Aorta (tissue), 5 donors: Measurements from ENCODE around the gene NOL12. TPM values are rescaled to one million over a fixed set of nuclear protein-coding genes. Genes with fewer than 3 reads are reported as not detected.
A peak's percentile ranks its signal among the peaks of the same experiment; 100 is the strongest.

Experiments used
- ATAC-seq: fragments of 200-7000 bp; cut with Tn5 transposase; one replicate; pipeline ENCODE4 v1.9.1; 2022; ENCODE audit warnings: moderate library complexity; ENCODE audit not compliant: low FRiP score
- DNase-seq, 2 donors: peaks; one replicate each; pipeline ENCODE4 v3.0.0-alpha.2; 2020
- H3K27ac ChIP-seq, 2 donors: one replicate each; pipeline ENCODE4 v1.5.1; 2013; ENCODE audit warnings: low read length in 2 of 2, mild to moderate bottlenecking in 2 of 2, moderate library complexity in 2 of 2, control low read depth in 1 of 2, inconsistent platforms in 1 of 2, low read depth in 1 of 2
- H3K27me3 ChIP-seq, 2 donors: one replicate each; pipeline ENCODE4 v1.6.1; 2013; ENCODE audit warnings: control low read depth in 1 of 2, low read length in 1 of 2, mild to moderate bottlenecking in 1 of 2, moderate library complexity in 1 of 2; ENCODE audit not compliant: insufficient read depth in 2 of 2, control insufficient read depth in 1 of 2
- H3K36me3 ChIP-seq, 2 donors: one replicate each; pipeline ENCODE4 v1.6.1; 2013; ENCODE audit warnings: control low read depth in 1 of 2, low read length in 1 of 2, mild to moderate bottlenecking in 1 of 2; ENCODE audit not compliant: insufficient read depth in 2 of 2, control insufficient read depth in 1 of 2
- H3K4me1 ChIP-seq, 2 donors: one replicate each; pipeline ENCODE4 v1.6.1; 2013; ENCODE audit warnings: low read length in 2 of 2, control low read depth in 1 of 2, mild to moderate bottlenecking in 1 of 2, moderate library complexity in 1 of 2; ENCODE audit not compliant: insufficient read depth in 2 of 2, control insufficient read depth in 1 of 2
- H3K4me3 ChIP-seq, 2 donors: one replicate each; pipeline ENCODE4 v1.5.1; 2013; ENCODE audit warnings: low read length in 2 of 2, control low read depth in 1 of 2, mild to moderate bottlenecking in 1 of 2
- H3K9me3 ChIP-seq: one replicate; pipeline ENCODE4 v1.6.1; 2013; ENCODE audit warnings: mild to moderate bottlenecking, low read length; ENCODE audit not compliant: control insufficient read depth
- WGBS, 2 donors: extraction: QIAGEN DNeasy Blood & Tissue Kit; methylation state at CpG; one replicate each; pipeline ENCODE4 v1.1.7; 2013; 5-methylcytosine and 5-hydroxymethylcytosine counted together
- intact Hi-C, 2 donors: fragments of 100-400 bp; cut with DNase I; formaldehyde crosslinking; loops; one replicate each; pipeline versions ENCODE4 v1.14.2 to v1.15.0; 2022
- polyA plus RNA-seq, 2 donors: library from polyadenylated mRNA; stranded (reverse); fragments of 200-250 nt; gene quantifications; one replicate each; pipeline ENCODE4 v1.2.3, GENCODE V29; 2013
- total RNA-seq, 2 donors: library from RNA; stranded (reverse); fragmentation: NEBNext Ultra II Directional; extraction: Animal tissue kit (Norgen Biotek cat#: 25700); gene quantifications; one replicate each; pipeline ENCODE4 v1.2.1, GENCODE V29; 2021
- donor health status: healthy with polysubstance abuse.
- donor health status: Bipolar disorder and iron deficiency.
- donor health status: DM: no; HTN: no; CAD: no.
- donor health status: DM: no; HTN: no; CAD: no.
- donor health status: DM: yes; HTN: yes; CAD: no.

Gene NOL12
- total and polyA plus RNA-seq, 4 donors = 11.1 to 19.0 (median 14.2) TPM

- no peaks in the 10 kb centered on the region for H3K36me3 ChIP-seq
- H3K27me3 ChIP-seq = no peaks in the 10 kb centered on the region
- intact Hi-C loops = loop anchor here in 1 of 2 donors (2.0 kb wide), 1 partner anchor 59 kb away; no protein-coding TSS in a partner anchor
- H3K4me1 ChIP-seq = no peaks in the 10 kb centered on the region
- WGBS, 2 donors = 53 to 64% methylated on average over 16 of the region's 16 CpGs
- peak overlapping the region in 1 of 2 donors; percentile 13 for H3K27ac ChIP-seq
- DNase-seq (no peak), ATAC-seq (no peak)
- H3K9me3 ChIP-seq = no peaks in the 10 kb centered on the region
- no peak overlapping the region for H3K4me3 ChIP-seq
Measured at GRCh38 chr22:37663521-37664140, 22.5 kb upstream of the NOL12 start.

GRCh38 chr22:37664249-37665101, 21.7 kb upstream of the NOL12 start:
- 70 to 74% methylated on average over 16 of the region's 16 CpGs for WGBS, 2 donors

GRCh38 chr22:37665487-37665886, 20.7 kb upstream of the NOL12 start:
- H3K36me3 ChIP-seq = no peaks in the 10 kb centered on the region
- 93 to 94% methylated on average over 24 of the region's 24 CpGs for WGBS, 2 donors
- ATAC-seq = no peak
- intact Hi-C loops = loop anchor here in 1 of 2 donors (2.0 kb wide), 1 partner anchor 57 kb away; no protein-coding TSS in a partner anchor
- no peak overlapping the region for H3K27ac ChIP-seq
- no peaks in the 10 kb centered on the region for H3K9me3 ChIP-seq
- no peaks in the 10 kb centered on the region for H3K4me1 ChIP-seq
- DNase-seq = no peak
- H3K27me3 ChIP-seq = no peaks in the 10 kb centered on the region
- H3K4me3 ChIP-seq = no peak overlapping the region

More at GRCh38 chr22:37664249-37665101, 21.7 kb upstream of the NOL12 start:
- H3K27me3 ChIP-seq = no peaks in the 10 kb centered on the region
- DNase-seq (no peak), ATAC-seq (no peak)
- H3K36me3 ChIP-seq = no peaks in the 10 kb centered on the region
- no peaks in the 10 kb centered on the region for H3K4me1 ChIP-seq
- intact Hi-C loops = loop anchor here in 1 of 2 donors (2.0 kb wide), 1 partner anchor 58 kb away; no protein-coding TSS in a partner anchor
- H3K4me3 ChIP-seq = no peak overlapping the region
- H3K9me3 ChIP-seq = no peaks in the 10 kb centered on the region
- H3K27ac ChIP-seq = no peak overlapping the region

DNA sequence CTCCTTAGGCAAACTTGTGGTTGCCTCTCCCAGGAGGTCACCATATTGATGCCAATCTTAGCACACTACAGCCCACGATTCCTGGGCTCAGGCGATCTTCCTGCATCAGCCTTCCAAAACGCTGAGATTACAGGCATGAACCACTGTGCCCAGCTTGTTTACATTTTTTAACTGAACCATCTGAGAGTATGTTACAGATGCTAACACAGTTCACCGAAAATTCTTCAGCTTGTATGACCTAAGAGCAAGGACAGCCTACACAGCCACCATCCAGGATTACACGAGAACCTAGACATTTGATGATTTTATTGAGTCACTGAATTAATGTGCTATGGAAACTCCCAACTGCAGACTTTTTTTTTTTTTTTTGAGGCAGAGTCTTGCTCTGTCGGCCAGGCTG, 16.6 kb upstream of the NOL12 start:
- intact Hi-C loops = no loop called here
- no peak overlapping the region for H3K4me3 ChIP-seq
- no peaks in the 10 kb centered on the region for H3K4me1 ChIP-seq
- no peaks in the 10 kb centered on the region for H3K9me3 ChIP-seq
- 72 to 74% methylated on average over 6 of the region's 6 CpGs for WGBS, 2 donors
- DNase-seq (no peak), ATAC-seq (no peak)
- no peak overlapping the region for H3K27ac ChIP-seq
- H3K36me3 ChIP-seq = no peaks in the 10 kb centered on the region
- H3K27me3 ChIP-seq = no peaks in the 10 kb centered on the region

- H3K4me3 ChIP-seq = no peak overlapping the region
- DNase-seq (no peak), ATAC-seq (no peak)
- H3K27ac ChIP-seq = no peak overlapping the region
- H3K4me1 ChIP-seq = no peaks in the 10 kb centered on the region
- WGBS, 2 donors = 84% methylated on average over 15 of the region's 15 CpGs
- no peaks in the 10 kb centered on the region for H3K9me3 ChIP-seq
- H3K27me3 ChIP-seq = no peaks in the 10 kb centered on the region
- H3K36me3 ChIP-seq = no peaks in the 10 kb centered on the region
- intact Hi-C loops = no loop called here
Measured at GRCh38 chr22:37672206-37672919, 13.8 kb upstream of the NOL12 start.

DNA sequence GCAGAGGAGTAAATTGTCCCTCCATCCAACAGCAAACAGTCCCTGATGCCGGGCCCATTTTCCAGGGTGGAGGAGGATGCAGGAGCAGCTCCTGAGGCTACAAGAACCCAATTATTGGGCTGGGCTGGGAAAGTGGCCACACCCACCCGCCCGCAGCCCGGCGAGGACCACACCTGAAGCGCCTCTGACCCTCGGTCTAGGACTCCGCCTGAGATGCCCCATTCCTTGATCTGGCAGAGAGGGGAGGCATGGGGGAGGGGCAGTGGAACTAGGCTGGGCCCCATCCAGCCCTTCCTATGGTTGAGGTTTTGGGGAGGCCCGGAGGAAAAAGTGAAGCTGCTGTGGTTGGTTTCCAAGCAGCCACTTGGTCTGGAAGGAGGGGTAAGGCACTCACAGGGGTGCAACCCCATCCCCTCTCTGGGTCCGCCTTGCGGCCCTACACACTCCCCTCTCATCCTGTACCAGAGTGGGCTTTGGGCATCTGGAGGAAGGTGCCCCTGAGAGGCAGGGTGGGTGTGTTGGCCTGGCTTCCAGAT, 13.2 kb upstream of the NOL12 start:
- WGBS, 2 donors = 83 to 85% methylated on average over 11 of the region's 11 CpGs
- Histone ChIP-seq H3K4me1 (no peaks in the 10 kb centered on the region), H3K36me3 (no peaks in the 10 kb centered on the region), H3K27ac (peak overlapping the region in 1 of 2 donors; percentile 15), H3K9me3 (no peaks in the 10 kb centered on the region), H3K27me3 (no peaks in the 10 kb centered on the region), H3K4me3 (no peak overlapping the region)
- DNase-seq (no peak), ATAC-seq (no peak)
- intact Hi-C loops = no loop called here

DNA sequence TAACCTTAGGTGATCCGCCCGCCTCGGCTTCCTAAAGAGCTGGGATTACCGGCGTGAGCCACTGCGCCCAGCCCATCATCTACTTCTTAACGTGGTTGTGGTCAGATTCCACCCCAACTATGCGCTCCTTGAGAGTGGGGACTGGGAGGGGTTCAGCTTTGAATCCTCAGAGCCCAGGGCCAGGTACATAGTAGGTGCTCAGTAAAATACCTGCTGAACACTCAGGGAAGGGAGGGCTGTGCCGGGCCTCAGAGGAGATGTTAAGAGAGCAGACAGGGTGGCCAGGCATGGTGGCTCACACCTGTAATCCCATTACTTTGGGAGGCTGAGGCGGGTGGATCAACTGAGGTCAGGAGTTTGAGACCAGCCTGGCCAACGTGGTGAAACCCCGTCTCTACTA, 11.9 kb upstream of the NOL12 start:
- Histone ChIP-seq H3K27me3 (no peaks in the 10 kb centered on the region), H3K36me3 (no peaks in the 10 kb centered on the region), H3K9me3 (no peaks in the 10 kb centered on the region), H3K4me3 (no peak overlapping the region), H3K4me1 (no peaks in the 10 kb centered on the region), H3K27ac (peak overlapping the region; percentile 64 to 78)
- DNase-seq (no peak), ATAC-seq (no peak)
- intact Hi-C loops = no loop called here
- WGBS, 2 donors = 87 to 89% methylated on average over 12 of the region's 12 CpGs
